Tibial nerve (tissue), 4 donors: ENCODE results near the gene GIMAP5. TPM values are rescaled to one million over a fixed set of nuclear protein-coding genes. Genes with fewer than 3 reads are reported as not detected.

Experiments
- DNase-seq, 2 donors: peaks; one replicate each; pipeline ENCODE4 v3.0.0-alpha.2; 2019; ENCODE audit warnings: low spot score in 2 of 2
- H3K27ac ChIP-seq, 4 donors: fragments of 200-600 bp; sonication (generic) in 3 of 4; one replicate each; pipeline ENCODE4 v1.5.1; 2017 to 2019; ENCODE audit warnings: mild to moderate bottlenecking in 1 of 4
- H3K27me3 ChIP-seq, 2 donors: fragments of 200-600 bp; sonication (generic) in 1 of 2; one replicate each; pipeline versions ENCODE4 v1.5.1 to v1.6.0; 2017 to 2019
- H3K36me3 ChIP-seq, 3 donors: fragments of 200-600 bp; sonication (generic); one replicate each; pipeline ENCODE4 v1.5.1; 2018 to 2019
- H3K4me1 ChIP-seq, 4 donors: fragments of 200-600 bp; sonication (generic) in 3 of 4; one replicate each; pipeline ENCODE4 v1.5.1; 2017 to 2019
- H3K4me3 ChIP-seq, 4 donors: fragments of 200-600 bp; sonication (generic) in 3 of 4; one replicate each; pipeline ENCODE4 v1.5.1; 2017 to 2019; ENCODE audit warnings: mild to moderate bottlenecking in 1 of 4, moderate library complexity in 1 of 4
- H3K9me3 ChIP-seq, 4 donors: fragments of 200-600 bp; sonication (generic) in 3 of 4; one replicate each; pipeline ENCODE4 v1.5.1; 2017 to 2019
- EP300 ChIP-seq, 2 donors: sonication (generic); formaldehyde crosslinking; IDR thresholded peaks; one replicate each; pipeline ENCODE4 v1.6.1; 2017; ENCODE audit warnings: antibody characterized with exemption in 2 of 2, mild to moderate bottlenecking in 1 of 2
- POLR2A ChIP-seq, 2 donors: fragments of 450-650 bp; IDR thresholded peaks; one replicate each; pipeline ENCODE4 v1.6.1; 2017; ENCODE audit warnings: antibody characterized with exemption in 2 of 2, mild to moderate bottlenecking in 2 of 2, moderate library complexity in 2 of 2
- WGBS, 2 donors: methylation state at CpG; one replicate each; pipeline ENCODE4 v1.1.5; 2018; 5-methylcytosine and 5-hydroxymethylcytosine counted together
- total RNA-seq, 4 donors: library from RNA; depleted of rRNA; stranded (reverse); fragments of >200 nt; gene quantifications; one replicate each; pipeline ENCODE4 v1.1.0, GENCODE V29; 2016
- TF ChIP-seq, protein P1 (sequence below), 5 experiments: fragments of 200-600 bp in 3 of 5; fragments of 450-650 bp in 2 of 5; sonication (generic) in 3 of 5; IDR thresholded peaks; one replicate each; pipeline ENCODE4 v1.5.1; 2016 to 2019; ENCODE audit warnings: antibody characterized with exemption in 5 of 5, mild to moderate bottlenecking in 3 of 5, moderate library complexity in 2 of 5

Gene GIMAP5
- total RNA-seq, 4 donors from 2014 or later, result 22.0 to 36.7 (median 33.4) TPM

GRCh38 chr7:150719960-150720891 is 17.0 kb upstream of the GIMAP5 start:
- no peak for DNase-seq
- no peak overlapping the region for H3K4me3 ChIP-seq
- peaks cover 0 to 9% (median 0%) of the 10 kb centered on the region in 4 donors for H3K4me1 ChIP-seq
- H3K27ac ChIP-seq, result no peak overlapping the region
- peaks cover 0 to 7% (median 0%) of the 10 kb centered on the region in 3 donors for H3K36me3 ChIP-seq
- TF ChIP-seq, protein P1, sequence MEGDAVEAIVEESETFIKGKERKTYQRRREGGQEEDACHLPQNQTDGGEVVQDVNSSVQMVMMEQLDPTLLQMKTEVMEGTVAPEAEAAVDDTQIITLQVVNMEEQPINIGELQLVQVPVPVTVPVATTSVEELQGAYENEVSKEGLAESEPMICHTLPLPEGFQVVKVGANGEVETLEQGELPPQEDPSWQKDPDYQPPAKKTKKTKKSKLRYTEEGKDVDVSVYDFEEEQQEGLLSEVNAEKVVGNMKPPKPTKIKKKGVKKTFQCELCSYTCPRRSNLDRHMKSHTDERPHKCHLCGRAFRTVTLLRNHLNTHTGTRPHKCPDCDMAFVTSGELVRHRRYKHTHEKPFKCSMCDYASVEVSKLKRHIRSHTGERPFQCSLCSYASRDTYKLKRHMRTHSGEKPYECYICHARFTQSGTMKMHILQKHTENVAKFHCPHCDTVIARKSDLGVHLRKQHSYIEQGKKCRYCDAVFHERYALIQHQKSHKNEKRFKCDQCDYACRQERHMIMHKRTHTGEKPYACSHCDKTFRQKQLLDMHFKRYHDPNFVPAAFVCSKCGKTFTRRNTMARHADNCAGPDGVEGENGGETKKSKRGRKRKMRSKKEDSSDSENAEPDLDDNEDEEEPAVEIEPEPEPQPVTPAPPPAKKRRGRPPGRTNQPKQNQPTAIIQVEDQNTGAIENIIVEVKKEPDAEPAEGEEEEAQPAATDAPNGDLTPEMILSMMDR (IDR thresholded peaks at IDR 0.05), result no peak
- TF ChIP-seq POLR2A (IDR thresholded peaks at IDR 0.05), result no peak
- no peak for TF ChIP-seq EP300 (IDR thresholded peaks at IDR 0.05)
- WGBS, 2 donors, result 92 to 93% methylated on average over 49 to 52 of the region's 52 CpGs
- H3K27me3 ChIP-seq, result no peaks in the 10 kb centered on the region
- no peaks in the 10 kb centered on the region for H3K9me3 ChIP-seq

DNA sequence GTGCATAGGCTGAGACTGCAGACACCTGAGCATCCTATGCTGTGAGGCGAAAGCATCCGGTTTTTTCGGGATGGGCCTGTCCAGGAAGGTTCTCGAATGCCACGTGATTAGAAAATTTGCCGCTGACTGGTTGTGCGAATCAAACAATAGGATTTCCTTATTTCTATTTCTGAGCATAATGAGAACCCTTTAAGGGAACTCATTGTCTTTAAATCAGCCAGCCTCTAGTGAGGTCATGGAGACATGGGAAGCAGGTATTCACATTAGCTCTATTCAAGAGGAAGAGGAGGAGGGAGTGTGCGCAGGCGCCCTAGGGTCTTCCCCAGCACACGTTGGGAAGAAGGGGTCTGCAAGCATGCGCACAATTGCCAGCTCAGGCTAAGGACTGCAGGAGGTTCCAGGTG is 15.2 kb upstream of the GIMAP5 start:
- Histone ChIP-seq H3K4me1 (peaks cover 0 to 9% (median 0%) of the 10 kb centered on the region in 4 donors), H3K36me3 (peaks cover 0 to 7% (median 0%) of the 10 kb centered on the region in 3 donors), H3K9me3 (peaks cover 0 to 8% (median 0%) of the 10 kb centered on the region in 4 donors), H3K27me3 (no peaks in the 10 kb centered on the region), H3K27ac (peak overlapping the region in 1 of 4 donors; percentile 59), H3K4me3 (no peak overlapping the region)
- DNase-seq, result no peak
- WGBS, 2 donors, result 81 to 88% methylated on average over 11 of the region's 11 CpGs
- TF ChIP-seq, protein P1 (IDR thresholded peaks at IDR 0.05), result no peak
- TF ChIP-seq EP300 (IDR thresholded peaks at IDR 0.05), result no peak
- TF ChIP-seq POLR2A (IDR thresholded peaks at IDR 0.05), result no peak

GRCh38 chr7:150722431-150722931 is 14.7 kb upstream of the GIMAP5 start:
- TF ChIP-seq POLR2A (IDR thresholded peaks at IDR 0.05), result no peak
- TF ChIP-seq, protein P1 (IDR thresholded peaks at IDR 0.05), result no peak
- TF ChIP-seq EP300 (IDR thresholded peaks at IDR 0.05), result no peak
- Histone ChIP-seq H3K27me3 (no peaks in the 10 kb centered on the region), H3K9me3 (peaks cover 0 to 12% (median 0%) of the 10 kb centered on the region in 4 donors), H3K27ac (peak overlapping the region in 2 of 4 donors; percentile 24 to 59), H3K36me3 (peaks cover 0 to 7% (median 0%) of the 10 kb centered on the region in 3 donors), H3K4me1 (peaks cover 0 to 9% (median 0%) of the 10 kb centered on the region in 4 donors), H3K4me3 (no peak overlapping the region)
- DNase-seq, result no peak
- 22 to 40% methylated on average over 12 of the region's 12 CpGs for WGBS, 2 donors

DNA sequence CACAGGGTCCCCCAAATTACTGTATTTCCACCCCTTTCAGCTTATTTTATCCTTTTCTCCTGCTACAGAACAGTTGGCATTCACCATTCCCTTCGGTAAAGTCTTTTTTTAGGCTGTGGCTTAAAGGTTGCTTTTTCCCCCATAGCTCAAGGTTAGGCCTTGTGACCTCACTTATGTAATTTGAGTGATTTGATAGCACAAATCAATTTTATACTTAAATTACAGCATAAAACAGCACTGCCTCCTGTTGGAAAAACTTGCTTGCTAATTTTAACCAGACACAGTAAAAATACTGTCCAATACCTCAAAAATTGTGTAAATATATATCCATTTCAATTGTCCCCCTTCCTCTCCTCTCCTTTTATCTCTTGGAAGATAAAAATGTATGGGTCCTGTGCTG is 13.8 kb upstream of the GIMAP5 start:
- Histone ChIP-seq H3K27me3 (no peaks in the 10 kb centered on the region), H3K36me3 (peaks cover 0 to 7% (median 0%) of the 10 kb centered on the region in 3 donors), H3K4me3 (no peak overlapping the region), H3K27ac (no peak overlapping the region), H3K4me1 (peaks cover 0 to 9% (median 0%) of the 10 kb centered on the region in 4 donors), H3K9me3 (peaks cover 0 to 21% (median 0%) of the 10 kb centered on the region in 4 donors)
- 51 to 66% methylated on average over 1 of the region's 1 CpG for WGBS, 2 donors
- DNase-seq, result no peak
- TF ChIP-seq POLR2A (IDR thresholded peaks at IDR 0.05) (no peak), EP300 (IDR thresholded peaks at IDR 0.05) (no peak)
- TF ChIP-seq, protein P1 (IDR thresholded peaks at IDR 0.05), result no peak

DNA sequence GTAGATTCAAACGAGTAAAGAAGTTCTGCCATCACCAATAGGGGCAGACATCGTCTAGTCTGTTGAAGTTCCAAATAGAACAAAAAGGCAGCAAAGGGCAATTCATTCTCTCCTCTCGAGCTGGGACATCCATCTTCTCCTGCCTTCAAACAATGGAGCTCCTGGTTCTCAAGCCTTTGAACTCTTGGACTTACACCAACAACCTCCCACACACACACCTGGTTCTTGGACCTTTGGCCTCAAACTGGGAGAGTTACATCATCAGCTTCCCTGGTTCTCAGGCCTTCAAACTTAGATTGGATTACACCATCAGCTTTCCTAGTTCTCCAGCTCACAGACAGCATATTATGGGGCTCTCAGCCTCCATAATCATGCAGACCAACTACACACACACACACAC is 9.8 kb upstream of the GIMAP5 start:
- DNase-seq, result no peak
- Histone ChIP-seq H3K9me3 (peaks cover 0 to 33% (median 0%) of the 10 kb centered on the region in 4 donors), H3K4me3 (no peak overlapping the region), H3K27ac (no peak overlapping the region), H3K4me1 (peaks cover 0 to 5% (median 0%) of the 10 kb centered on the region in 4 donors), H3K36me3 (no peaks in the 10 kb centered on the region), H3K27me3 (no peaks in the 10 kb centered on the region)
- TF ChIP-seq, protein P1 (IDR thresholded peaks at IDR 0.05), result no peak
- TF ChIP-seq POLR2A (IDR thresholded peaks at IDR 0.05), result no peak
- no peak for TF ChIP-seq EP300 (IDR thresholded peaks at IDR 0.05)
- 62 to 69% methylated on average over 3 of the region's 3 CpGs for WGBS, 2 donors
